ENCODE results near the gene RNF220.

The RNF220 gene

GRCh38 chr1:44643721-44644334, 238.8 kb downstream of the RNF220 start:
- Histone ChIP-seq H4K12ac (ENCODE audit: low read depth, low read length) (no peak overlapping the region), H3K14ac (ENCODE audit: low read length) (no peak overlapping the region), H4K91ac (ENCODE audit: low read depth, low read length) (no peak overlapping the region), H3K9ac (ENCODE audit: low read length) (no peak overlapping the region), H2BK5ac (ENCODE audit: low read depth, low read length, poor library complexity) (no peak overlapping the region), H2AFZ (ENCODE audit: insufficient read depth, low read length, poor library complexity) (no peak overlapping the region), H3K4ac (ENCODE audit: low read depth, low read length) (no peak overlapping the region), H3K4me3 (ENCODE audit: low read depth, low read length) (no peak overlapping the region), H3K4me2 (ENCODE audit: low read length) (no peak overlapping the region), H4K8ac (ENCODE audit: low read depth, low read length) (no peak overlapping the region), H2AK5ac (ENCODE audit: low read length) (no peak overlapping the region), H2BK12ac (ENCODE audit: low read length) (no peak overlapping the region), H2BK120ac (ENCODE audit: insufficient read depth, low read length, poor library complexity) (no peak overlapping the region), H3K9me3 (ENCODE audit: insufficient read depth, low read depth, low read length) (no peaks in the 10 kb centered on the region), H3K27ac (ENCODE audit: low read depth, low read length) (no peak overlapping the region), H3K23ac (ENCODE audit: low read length) (no peak overlapping the region), H3K79me2 (ENCODE audit: control insufficient read depth, insufficient read depth, low read length, poor library complexity) (no peaks in the 10 kb centered on the region), H3K27me3 (ENCODE audit: insufficient read depth, low read length) (no peaks in the 10 kb centered on the region), H3K4me1 (ENCODE audit: control insufficient read depth in 1 of 2, insufficient read depth in 2 of 2, low read length in 2 of 2) (no peaks in the 10 kb centered on the region), H3K18ac (ENCODE audit: low read length) (no peak overlapping the region), H3K79me1 (ENCODE audit: low read length) (no peaks in the 10 kb centered on the region), H3K36me3 (ENCODE audit: control insufficient read depth in 1 of 2, insufficient read depth in 2 of 2, low read length in 2 of 2) (peaks cover 64 to 82% of the 10 kb centered on the region in 2 experiments)
- no peak for DNase-seq
- no CpG with 5 or more reads among the region's 9 CpGs for WGBS (ENCODE audit: extremely low coverage, insufficient coverage, insufficient read length)

- Histone ChIP-seq H2BK120ac (ENCODE audit: insufficient read depth, low read length, poor library complexity) (no peak overlapping the region), H3K4me2 (ENCODE audit: low read length) (no peak overlapping the region), H2AK5ac (ENCODE audit: low read length) (no peak overlapping the region), H3K4me1 (ENCODE audit: control insufficient read depth in 1 of 2, insufficient read depth in 2 of 2, low read length in 2 of 2) (no peaks in the 10 kb centered on the region), H4K91ac (ENCODE audit: low read depth, low read length) (no peak overlapping the region), H4K12ac (ENCODE audit: low read depth, low read length) (no peak overlapping the region), H3K79me2 (ENCODE audit: control insufficient read depth, insufficient read depth, low read length, poor library complexity) (no peaks in the 10 kb centered on the region), H3K9ac (ENCODE audit: low read length) (no peak overlapping the region), H3K18ac (ENCODE audit: low read length) (no peak overlapping the region), H3K9me3 (ENCODE audit: insufficient read depth, low read depth, low read length) (no peaks in the 10 kb centered on the region), H3K27me3 (ENCODE audit: insufficient read depth, low read length) (no peaks in the 10 kb centered on the region), H3K79me1 (ENCODE audit: low read length) (no peaks in the 10 kb centered on the region), H2AFZ (ENCODE audit: insufficient read depth, low read length, poor library complexity) (no peak overlapping the region), H4K8ac (ENCODE audit: low read depth, low read length) (no peak overlapping the region), H2BK12ac (ENCODE audit: low read length) (no peak overlapping the region), H3K27ac (ENCODE audit: low read depth, low read length) (no peak overlapping the region), H3K14ac (ENCODE audit: low read length) (no peak overlapping the region), H3K4ac (ENCODE audit: low read depth, low read length) (no peak overlapping the region), H3K36me3 (ENCODE audit: control insufficient read depth in 1 of 2, insufficient read depth in 2 of 2, low read length in 2 of 2) (peaks cover 66 to 82% of the 10 kb centered on the region in 2 experiments), H3K23ac (ENCODE audit: low read length) (no peak overlapping the region), H2BK5ac (ENCODE audit: low read depth, low read length, poor library complexity) (no peak overlapping the region), H3K4me3 (ENCODE audit: low read depth, low read length) (no peak overlapping the region)
- DNase-seq: no peak
- no CpG with 5 or more reads among the region's 7 CpGs for WGBS (ENCODE audit: extremely low coverage, insufficient coverage, insufficient read length)
Observed at GRCh38 chr1:44644806-44645205, 239.8 kb downstream of the RNF220 start.

- Histone ChIP-seq H2AFZ (ENCODE audit: insufficient read depth, low read length, poor library complexity) (no peak overlapping the region), H2BK12ac (ENCODE audit: low read length) (no peak overlapping the region), H3K4ac (ENCODE audit: low read depth, low read length) (no peak overlapping the region), H2BK5ac (ENCODE audit: low read depth, low read length, poor library complexity) (no peak overlapping the region), H3K36me3 (ENCODE audit: control insufficient read depth in 1 of 2, insufficient read depth in 2 of 2, low read length in 2 of 2) (peaks cover 69 to 84% of the 10 kb centered on the region in 2 experiments), H2BK120ac (ENCODE audit: insufficient read depth, low read length, poor library complexity) (no peak overlapping the region), H3K14ac (ENCODE audit: low read length) (no peak overlapping the region), H3K79me2 (ENCODE audit: control insufficient read depth, insufficient read depth, low read length, poor library complexity) (no peaks in the 10 kb centered on the region), H3K27me3 (ENCODE audit: insufficient read depth, low read length) (no peaks in the 10 kb centered on the region), H3K9ac (ENCODE audit: low read length) (no peak overlapping the region), H4K12ac (ENCODE audit: low read depth, low read length) (no peak overlapping the region), H3K23ac (ENCODE audit: low read length) (no peak overlapping the region), H3K27ac (ENCODE audit: low read depth, low read length) (no peak overlapping the region), H4K91ac (ENCODE audit: low read depth, low read length) (no peak overlapping the region), H2AK5ac (ENCODE audit: low read length) (no peak overlapping the region), H4K8ac (ENCODE audit: low read depth, low read length) (no peak overlapping the region), H3K79me1 (ENCODE audit: low read length) (no peaks in the 10 kb centered on the region), H3K9me3 (ENCODE audit: insufficient read depth, low read depth, low read length) (no peaks in the 10 kb centered on the region), H3K4me3 (ENCODE audit: low read depth, low read length) (peak overlapping the region; percentile 33), H3K18ac (ENCODE audit: low read length) (no peak overlapping the region), H3K4me1 (ENCODE audit: control insufficient read depth in 1 of 2, insufficient read depth in 2 of 2, low read length in 2 of 2) (no peaks in the 10 kb centered on the region), H3K4me2 (ENCODE audit: low read length) (no peak overlapping the region)
- no CpG with 5 or more reads among the region's 18 CpGs for whole genome bisulfite sequencing (ENCODE audit: extremely low coverage, insufficient coverage, insufficient read length)
- no peak for DNase-seq
Observed at GRCh38 chr1:44645476-44646244, 240.6 kb downstream of the RNF220 start.

- no peak overlapping the region for H2BK12ac ChIP-seq (ENCODE audit: low read length)
- no peak overlapping the region for H3K14ac ChIP-seq (ENCODE audit: low read length)
- H3K27ac ChIP-seq (ENCODE audit: low read depth, low read length): no peak overlapping the region
- H3K4me1 ChIP-seq (ENCODE audit: control insufficient read depth in 1 of 2, insufficient read depth in 2 of 2, low read length in 2 of 2): no peaks in the 10 kb centered on the region
- H3K18ac ChIP-seq (ENCODE audit: low read length): no peak overlapping the region
- H2AFZ ChIP-seq (ENCODE audit: insufficient read depth, low read length, poor library complexity): no peak overlapping the region
- no peak overlapping the region for H3K23ac ChIP-seq (ENCODE audit: low read length)
- no peak overlapping the region for H4K12ac ChIP-seq (ENCODE audit: low read depth, low read length)
- H3K36me3 ChIP-seq (ENCODE audit: control insufficient read depth in 1 of 2, insufficient read depth in 2 of 2, low read length in 2 of 2): peaks cover 71 to 86% of the 10 kb centered on the region in 2 experiments
- H2BK120ac ChIP-seq (ENCODE audit: insufficient read depth, low read length, poor library complexity): no peak overlapping the region
- no peak overlapping the region for H2AK5ac ChIP-seq (ENCODE audit: low read length)
- WGBS (ENCODE audit: extremely low coverage, insufficient coverage, insufficient read length): no CpG with 5 or more reads among the region's 28 CpGs
- no peak overlapping the region for H4K91ac ChIP-seq (ENCODE audit: low read depth, low read length)
- no peak overlapping the region for H3K4ac ChIP-seq (ENCODE audit: low read depth, low read length)
- H3K9ac ChIP-seq (ENCODE audit: low read length): no peak overlapping the region
- no peaks in the 10 kb centered on the region for H3K79me1 ChIP-seq (ENCODE audit: low read length)
- no peak overlapping the region for H2BK5ac ChIP-seq (ENCODE audit: low read depth, low read length, poor library complexity)
- no peaks in the 10 kb centered on the region for H3K27me3 ChIP-seq (ENCODE audit: insufficient read depth, low read length)
- H3K4me3 ChIP-seq (ENCODE audit: low read depth, low read length): no peak overlapping the region
- no peak overlapping the region for H4K8ac ChIP-seq (ENCODE audit: low read depth, low read length)
- no peaks in the 10 kb centered on the region for H3K79me2 ChIP-seq (ENCODE audit: control insufficient read depth, insufficient read depth, low read length, poor library complexity)
- no peaks in the 10 kb centered on the region for H3K9me3 ChIP-seq (ENCODE audit: insufficient read depth, low read depth, low read length)
- no peak overlapping the region for H3K4me2 ChIP-seq (ENCODE audit: low read length)
- DNase-seq: peak; percentile 92 to 95
Observed at GRCh38 chr1:44646261-44647110, 241.4 kb downstream of the RNF220 start.

All from trophoblast cell (in vitro differentiated cells and primary cell).